ENCODE results near the gene MRPS30.
"Not testable (repeated sequence)": the region's sequence is repeated elsewhere in the genome, so short reads cannot be mapped to it uniquely, and the experiment has no call there.

The MRPS30 gene

GRCh38 chr5:44808435-44809214 is at the start of gene MRPS30:
Gene MRPS30, plus strand, starts transcription at chr5:44808947. Its CDS starts 16 bp downstream, at chr5:44808963.
- DNase-seq = peak; percentile 76 to 86

GRCh38 chr5:44769200-44769876 is 39.4 kb upstream of the MRPS30 start:
- DNase-seq = no peak

GRCh38 chr5:44769877-44770209 is 38.9 kb upstream of the MRPS30 start:
- no peak for DNase-seq

GRCh38 chr5:44770780-44771717 is 37.7 kb upstream of the MRPS30 start:
- DNase-seq = no peak

GRCh38 chr5:44772397-44772796 is 36.4 kb upstream of the MRPS30 start:
- not testable (repeated sequence) for DNase-seq

GRCh38 chr5:44774279-44774880 is 34.4 kb upstream of the MRPS30 start:
- no peak for DNase-seq

- no peak for DNase-seq
Observed at GRCh38 chr5:44779167-44779566, 29.6 kb upstream of the MRPS30 start.

GRCh38 chr5:44783634-44784315 is 25.0 kb upstream of the MRPS30 start:
- DNase-seq = no peak

- no peak for DNase-seq
Observed at GRCh38 chr5:44787731-44788130, 21.0 kb upstream of the MRPS30 start.

GRCh38 chr5:44789372-44789995 is 19.3 kb upstream of the MRPS30 start:
- not testable (repeated sequence) for DNase-seq

GRCh38 chr5:44792031-44792673 is 16.6 kb upstream of the MRPS30 start:
- DNase-seq = not testable (repeated sequence)

- no peak for DNase-seq
Observed at GRCh38 chr5:44794371-44794770, 14.4 kb upstream of the MRPS30 start.

GRCh38 chr5:44795496-44795895 is 13.3 kb upstream of the MRPS30 start:
- DNase-seq = no peak

- DNase-seq = no peak
Observed at GRCh38 chr5:44797841-44798240, 10.9 kb upstream of the MRPS30 start.

- DNase-seq = no peak
Observed at GRCh38 chr5:44801992-44802391, 6.8 kb upstream of the MRPS30 start.

GRCh38 chr5:44806608-44807007 is 2.1 kb upstream of the MRPS30 start:
- DNase-seq = no peak

GRCh38 chr5:44807269-44807668 is 1.5 kb upstream of the MRPS30 start:
- DNase-seq = no peak

GRCh38 chr5:44809215-44809955 is 638 bp downstream of the MRPS30 start:
- DNase-seq = peak; percentile 17 to 26

GRCh38 chr5:44809956-44810420 is 1.2 kb downstream of the MRPS30 start:
- no peak for DNase-seq

GRCh38 chr5:44814761-44815160 is 6.0 kb downstream of the MRPS30 start:
- DNase-seq = no peak
